GM18505 (cell line): Measurements from ENCODE around the gene APOL6.

Experiments
- ATAC-seq: cut with Tn5 transposase; IDR thresholded peaks from one replicate; pipeline ENCODE4 v1.9.1; 2021; ENCODE audit not compliant: unreplicated experiment
- POLR2A ChIP-seq: IDR thresholded peaks from 4 replicates; pipeline ENCODE4 v1.6.1; 2011; ENCODE audit warnings: borderline replicate concordance; ENCODE audit not compliant: insufficient read depth, insufficient read length; ENCODE audit errors: extremely low read depth

The APOL6 gene

DNA sequence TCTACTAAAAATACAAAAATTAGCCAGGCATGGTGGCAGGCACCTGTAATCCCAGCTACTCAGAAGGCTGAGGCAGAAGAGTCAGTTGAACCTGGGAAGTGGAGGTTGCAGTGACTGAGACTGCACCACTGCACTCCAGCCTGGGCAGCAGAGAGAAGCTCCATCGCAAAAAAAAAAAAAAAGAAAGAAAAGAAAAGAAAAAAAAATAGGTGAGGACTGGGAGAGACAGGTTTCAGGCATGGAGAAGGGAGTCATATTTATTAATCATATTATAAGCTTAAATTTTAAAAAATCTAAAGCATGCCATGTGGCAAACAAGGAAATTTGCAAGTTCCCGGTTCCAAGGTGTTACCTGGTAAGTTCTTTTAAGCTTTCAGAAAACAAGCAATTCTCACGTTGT lies 69.3 kb downstream of the APOL6 start, which contains the start of gene APOL5:
APOL5 (plus strand) TSS at position 301 of the 400 bp plus-strand sequence; CDS start at position 301, 0 bp downstream.
- ATAC-seq: no peak
- TF ChIP-seq POLR2A: no peak
